ENCODE measurements around the gene TNFRSF8.
A peak's percentile ranks its signal among the peaks of the same experiment; 100 is the strongest.

The TNFRSF8 gene

GRCh38 chr1:12049616-12050015, 13.5 kb upstream of the TNFRSF8 start:
- ATAC-seq (no peak), DNase-seq (no peak)
- Mint-ChIP-seq H3K4me1 (peaks cover 28% of the 10 kb centered on the region), H3K4me3 (no peak overlapping the region), H3K27me3 (peaks cover 22% of the 10 kb centered on the region), H3K36me3 (ENCODE audit: low read depth) (no peaks in the 10 kb centered on the region), H3K27ac (no peak overlapping the region), H3K9me3 (no peaks in the 10 kb centered on the region)

DNA sequence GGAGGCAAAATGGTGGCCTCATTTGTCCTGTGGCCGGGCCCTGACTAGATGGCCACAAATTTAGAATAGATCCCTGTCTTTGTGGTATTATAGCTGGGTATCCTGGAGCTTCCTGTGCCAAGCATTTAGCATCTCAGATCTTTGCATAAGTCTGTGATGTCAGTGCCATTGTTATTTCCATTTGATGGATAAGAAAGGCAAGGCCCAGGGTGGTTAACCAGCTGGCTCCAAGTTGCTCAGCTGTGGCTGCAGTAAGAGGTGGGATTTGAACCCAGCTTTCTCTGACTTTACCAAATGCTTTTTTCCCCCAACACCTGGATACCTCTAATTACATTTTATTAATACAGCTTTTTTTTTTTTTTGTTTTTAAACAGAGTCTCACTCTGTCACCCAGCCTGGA, 11.7 kb upstream of the TNFRSF8 start:
- no peak overlapping the region for H3K27ac Mint-ChIP-seq

GRCh38 chr1:12052008-12052573, 11.0 kb upstream of the TNFRSF8 start:
- ATAC-seq: peak; percentile 16
- H3K36me3 Mint-ChIP-seq (ENCODE audit: low read depth): no peaks in the 10 kb centered on the region
- peaks cover 17% of the 10 kb centered on the region for H3K27me3 Mint-ChIP-seq
- peak; percentile 44 for DNase-seq
- H3K9me3 Mint-ChIP-seq: no peaks in the 10 kb centered on the region
- peaks cover 42% of the 10 kb centered on the region for H3K4me1 Mint-ChIP-seq
- H3K4me3 Mint-ChIP-seq: no peak overlapping the region
- peak overlapping the region; percentile 50 for H3K27ac Mint-ChIP-seq

More for the DNA sequence above, 11.7 kb upstream of the TNFRSF8 start:
- Mint-ChIP-seq H3K9me3 (no peaks in the 10 kb centered on the region), H3K36me3 (ENCODE audit: low read depth) (no peaks in the 10 kb centered on the region), H3K4me1 (peaks cover 35% of the 10 kb centered on the region), H3K27me3 (peaks cover 17% of the 10 kb centered on the region), H3K4me3 (no peak overlapping the region)
- ATAC-seq (no peak), DNase-seq (no peak)

DNA sequence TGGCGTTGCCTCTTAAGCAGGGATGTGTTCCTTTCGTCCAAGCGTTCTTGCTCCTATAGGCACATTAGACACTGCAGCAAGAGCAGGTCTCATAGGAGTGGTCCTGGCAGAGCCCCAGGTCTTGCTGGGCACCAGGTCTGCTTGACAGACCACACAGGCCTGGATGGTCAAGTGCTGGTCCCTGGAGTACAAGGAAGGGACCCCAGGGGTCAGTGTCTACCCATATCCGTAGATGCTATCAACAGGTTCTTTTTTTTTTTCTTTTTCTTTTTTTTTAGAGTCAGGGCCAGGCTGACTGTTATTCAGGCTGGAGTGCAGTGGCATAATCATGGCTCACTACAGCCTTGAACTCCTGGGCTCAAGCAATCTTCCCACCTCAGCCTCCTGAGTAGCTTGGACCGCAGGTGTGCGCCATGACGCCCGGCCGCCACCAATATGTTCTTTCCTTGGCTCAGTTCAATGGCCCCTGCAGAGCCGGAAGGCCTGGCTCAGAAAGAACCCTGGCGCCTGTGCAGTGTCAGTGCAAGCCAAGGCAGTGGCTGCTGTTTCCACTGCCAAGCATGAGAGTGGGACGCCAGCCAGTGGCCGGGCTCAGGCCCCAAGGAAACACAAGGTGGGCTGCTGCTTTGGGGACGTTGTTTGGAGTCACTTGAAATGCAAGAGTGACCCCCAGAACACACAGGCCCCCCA, 10.0 kb upstream of the TNFRSF8 start:
- DNase-seq (no peak), ATAC-seq (no peak)
- Mint-ChIP-seq H3K27ac (no peak overlapping the region), H3K9me3 (no peaks in the 10 kb centered on the region), H3K4me3 (no peak overlapping the region), H3K36me3 (ENCODE audit: low read depth) (no peaks in the 10 kb centered on the region), H3K27me3 (peaks cover 17% of the 10 kb centered on the region), H3K4me1 (peaks cover 52% of the 10 kb centered on the region)

DNA sequence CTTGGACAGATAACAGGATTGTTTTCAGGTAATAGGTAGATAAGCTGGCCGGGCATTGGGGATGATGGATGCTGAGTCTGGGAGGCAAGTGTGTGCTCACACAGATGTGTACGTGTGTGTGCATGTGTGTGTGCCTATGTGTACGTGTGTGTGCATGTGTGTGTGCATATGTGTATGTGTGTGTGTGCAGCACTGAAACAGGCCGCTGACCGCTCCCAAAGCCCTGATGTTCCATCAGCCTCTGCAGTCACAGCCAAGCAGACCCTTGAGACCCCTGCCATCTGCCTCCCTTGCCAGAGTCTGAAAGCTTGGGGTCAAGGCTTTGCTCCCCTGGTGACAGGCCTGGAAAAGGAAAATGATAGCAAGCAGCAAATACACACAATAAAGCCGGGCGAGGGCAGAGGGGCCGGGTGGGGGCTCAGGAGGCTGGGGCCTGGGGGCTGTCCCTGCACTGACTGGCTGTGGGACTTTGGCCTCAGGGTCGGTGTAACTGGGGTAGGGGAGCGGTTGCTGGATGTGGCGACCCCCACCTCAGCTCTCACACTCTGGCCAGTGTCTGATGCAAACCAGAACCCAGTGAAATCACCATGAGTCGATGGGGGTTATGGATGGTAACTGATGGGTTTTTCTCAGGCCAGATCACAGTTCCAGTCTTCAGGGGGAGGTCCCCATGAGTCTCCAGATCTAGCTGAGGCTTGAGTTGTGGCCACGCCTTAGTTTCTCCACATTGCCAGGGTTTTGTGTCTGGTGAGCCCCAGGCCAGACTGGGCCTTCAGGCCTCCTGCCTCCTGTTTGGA, 9.2 kb upstream of the TNFRSF8 start:
- Mint-ChIP-seq H3K36me3 (ENCODE audit: low read depth) (no peaks in the 10 kb centered on the region), H3K4me3 (no peak overlapping the region), H3K27me3 (peaks cover 17% of the 10 kb centered on the region), H3K27ac (peak overlapping the region; percentile 18), H3K4me1 (peaks cover 56% of the 10 kb centered on the region), H3K9me3 (no peaks in the 10 kb centered on the region)
- ATAC-seq: peak; percentile 59
- DNase-seq: no peak

DNA sequence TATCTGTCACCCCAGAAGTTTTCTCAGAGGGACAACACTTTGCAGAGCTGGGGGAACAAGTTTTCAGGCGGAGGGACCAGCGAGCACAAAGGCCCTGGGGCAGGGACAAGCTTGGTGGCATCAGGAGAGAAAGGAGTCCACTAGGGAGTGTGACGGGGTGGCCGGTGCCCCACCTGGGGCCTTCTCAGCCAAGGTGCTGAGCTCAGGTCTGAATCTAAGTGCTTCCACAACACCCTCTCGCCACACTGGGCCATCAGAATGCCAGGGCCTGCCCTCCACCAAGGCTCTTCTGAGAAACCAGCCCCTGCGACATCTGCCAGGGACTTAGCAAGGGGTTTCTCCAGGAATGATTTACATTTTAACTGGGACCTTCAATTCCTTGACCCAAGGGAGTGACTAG, 7.8 kb upstream of the TNFRSF8 start:
- H3K27me3 Mint-ChIP-seq: peaks cover 18% of the 10 kb centered on the region
- no peak overlapping the region for H3K27ac Mint-ChIP-seq
- ATAC-seq: no peak

GRCh38 chr1:12056331-12056841, 6.7 kb upstream of the TNFRSF8 start:
- DNase-seq (peak; percentile 45), ATAC-seq (peak; percentile 33)
- Mint-ChIP-seq H3K9me3 (no peaks in the 10 kb centered on the region), H3K27ac (peak overlapping the region; percentile 73), H3K4me1 (peaks cover 75% of the 10 kb centered on the region), H3K27me3 (peaks cover 21% of the 10 kb centered on the region), H3K36me3 (ENCODE audit: low read depth) (no peaks in the 10 kb centered on the region), H3K4me3 (no peak overlapping the region)

More for the DNA sequence above, 7.8 kb upstream of the TNFRSF8 start:
- no peaks in the 10 kb centered on the region for H3K9me3 Mint-ChIP-seq
- H3K4me3 Mint-ChIP-seq: no peak overlapping the region
- no peak for DNase-seq
- H3K4me1 Mint-ChIP-seq: peaks cover 69% of the 10 kb centered on the region
- H3K36me3 Mint-ChIP-seq (ENCODE audit: low read depth): no peaks in the 10 kb centered on the region

DNA sequence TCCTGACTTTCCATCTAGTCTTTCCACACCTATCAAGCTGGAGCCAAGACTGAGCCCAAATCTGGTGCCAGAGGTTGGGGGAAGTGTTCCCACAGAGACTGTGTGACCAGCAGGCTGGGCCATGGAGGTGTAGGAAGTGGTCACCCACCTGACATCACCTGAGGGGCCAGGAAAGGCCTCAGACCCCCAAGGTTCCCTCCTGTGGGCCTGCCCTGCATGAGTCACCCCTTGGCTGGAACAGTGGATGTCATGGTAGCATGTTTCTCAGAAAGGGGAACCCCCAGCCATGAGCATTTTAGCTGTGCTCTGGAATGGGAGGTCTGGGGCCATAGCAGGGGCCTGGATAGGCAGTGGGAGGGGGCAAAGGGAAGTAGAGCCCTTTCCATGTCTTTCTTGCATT, 5.7 kb upstream of the TNFRSF8 start:
- Mint-ChIP-seq H3K4me3 (no peak overlapping the region), H3K27me3 (peaks cover 27% of the 10 kb centered on the region), H3K36me3 (ENCODE audit: low read depth) (no peaks in the 10 kb centered on the region), H3K27ac (no peak overlapping the region), H3K4me1 (peaks cover 66% of the 10 kb centered on the region), H3K9me3 (no peaks in the 10 kb centered on the region)
- DNase-seq (peak; percentile 68), ATAC-seq (peak; percentile 79)

GRCh38 chr1:12057940-12058687, 5.0 kb upstream of the TNFRSF8 start:
- ATAC-seq (no peak), DNase-seq (no peak)
- Mint-ChIP-seq H3K9me3 (no peaks in the 10 kb centered on the region), H3K4me1 (peaks cover 66% of the 10 kb centered on the region), H3K27me3 (peaks cover 24% of the 10 kb centered on the region), H3K4me3 (no peak overlapping the region), H3K36me3 (ENCODE audit: low read depth) (no peaks in the 10 kb centered on the region), H3K27ac (no peak overlapping the region)

DNA sequence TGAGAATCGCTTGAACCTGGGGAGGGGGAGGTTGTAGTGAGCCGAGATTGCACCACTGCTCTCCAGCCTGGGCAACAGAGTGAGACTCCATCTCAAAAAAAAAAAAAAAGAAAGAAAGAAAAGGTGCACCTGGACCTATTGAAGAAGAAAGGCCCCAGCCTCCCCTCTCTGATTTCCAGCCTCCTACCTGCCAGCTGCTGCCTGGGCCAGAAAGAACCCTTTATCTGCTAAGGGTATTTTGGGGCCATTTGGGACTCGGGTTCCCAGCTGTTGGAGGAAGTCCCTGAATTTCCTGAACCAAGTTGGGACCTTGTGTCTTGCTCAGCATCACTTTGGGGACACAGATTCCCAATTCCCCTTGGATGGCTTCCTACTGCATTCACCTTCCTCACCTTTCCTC, 3.9 kb upstream of the TNFRSF8 start:
- DNase-seq (no peak), ATAC-seq (no peak)
- H3K27ac Mint-ChIP-seq: no peak overlapping the region
- H3K36me3 Mint-ChIP-seq (ENCODE audit: low read depth): no peaks in the 10 kb centered on the region
- H3K4me3 Mint-ChIP-seq: no peak overlapping the region
- H3K4me1 Mint-ChIP-seq: peaks cover 69% of the 10 kb centered on the region
- no peaks in the 10 kb centered on the region for H3K9me3 Mint-ChIP-seq
- H3K27me3 Mint-ChIP-seq: peaks cover 33% of the 10 kb centered on the region

DNA sequence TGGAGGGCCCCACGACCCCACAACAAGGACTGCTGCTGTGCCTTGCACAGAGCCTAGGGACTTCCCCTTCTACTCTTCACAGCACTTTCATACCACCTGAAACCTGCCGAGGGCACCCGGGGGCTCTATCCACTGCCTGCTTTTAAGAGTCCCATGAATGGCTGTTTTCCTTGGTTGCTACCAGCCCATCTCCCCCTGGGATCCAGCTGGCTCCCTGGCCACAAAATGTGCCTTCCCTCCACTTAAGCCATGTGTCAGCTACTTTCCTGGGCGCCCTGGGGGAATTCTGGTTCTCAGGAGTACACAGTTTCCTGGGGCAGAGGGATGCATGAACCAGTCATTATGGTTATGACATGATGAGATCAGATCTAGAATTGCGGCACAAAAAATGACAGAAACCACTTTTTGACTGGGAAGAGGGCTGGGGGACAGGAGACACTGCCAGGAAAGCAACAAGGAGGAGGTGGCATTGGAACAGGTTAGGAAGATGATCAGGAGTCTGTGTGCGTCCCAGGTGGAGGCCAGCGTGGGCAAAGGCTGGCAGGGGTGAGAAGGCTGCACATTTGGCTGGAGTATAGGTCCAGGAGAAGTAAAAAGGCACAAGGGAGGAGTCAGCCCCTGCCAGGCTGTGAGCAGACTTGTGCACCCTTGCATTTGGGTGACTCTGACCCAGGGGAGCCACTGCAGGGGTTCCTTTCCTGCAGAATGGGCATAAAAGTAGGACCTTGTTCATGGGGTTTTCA, 3.2 kb upstream of the TNFRSF8 start:
- Mint-ChIP-seq H3K27me3 (peaks cover 40% of the 10 kb centered on the region), H3K27ac (peak overlapping the region; percentile 64), H3K36me3 (ENCODE audit: low read depth) (no peaks in the 10 kb centered on the region), H3K9me3 (no peaks in the 10 kb centered on the region), H3K4me1 (peaks cover 68% of the 10 kb centered on the region), H3K4me3 (peak overlapping the region; percentile 52)
- peak; percentile 75 for ATAC-seq
- DNase-seq: peak; percentile 45

DNA sequence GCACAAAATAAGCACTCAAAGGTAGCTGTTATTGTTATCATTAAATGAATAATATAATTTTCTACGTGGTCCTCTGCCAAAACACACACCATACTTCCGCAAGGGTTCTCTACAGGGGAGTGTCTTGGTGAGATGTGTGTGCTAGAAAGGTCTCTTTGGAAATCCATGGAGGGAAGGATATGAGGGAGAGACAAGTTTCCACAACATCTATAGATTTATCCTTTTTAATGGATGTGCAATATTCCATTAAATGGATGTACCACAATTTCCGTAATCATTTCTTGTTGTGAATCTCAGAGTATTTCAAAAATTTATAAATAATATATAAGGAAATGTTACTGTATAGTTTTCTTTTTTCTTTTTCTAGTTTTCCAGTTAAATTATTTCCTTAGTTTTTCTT, 2.6 kb upstream of the TNFRSF8 start:
- Mint-ChIP-seq H3K4me3 (no peak overlapping the region), H3K9me3 (no peaks in the 10 kb centered on the region), H3K27ac (no peak overlapping the region), H3K27me3 (peaks cover 42% of the 10 kb centered on the region), H3K4me1 (peaks cover 66% of the 10 kb centered on the region), H3K36me3 (ENCODE audit: low read depth) (no peaks in the 10 kb centered on the region)
- ATAC-seq (no peak), DNase-seq (no peak)

DNA sequence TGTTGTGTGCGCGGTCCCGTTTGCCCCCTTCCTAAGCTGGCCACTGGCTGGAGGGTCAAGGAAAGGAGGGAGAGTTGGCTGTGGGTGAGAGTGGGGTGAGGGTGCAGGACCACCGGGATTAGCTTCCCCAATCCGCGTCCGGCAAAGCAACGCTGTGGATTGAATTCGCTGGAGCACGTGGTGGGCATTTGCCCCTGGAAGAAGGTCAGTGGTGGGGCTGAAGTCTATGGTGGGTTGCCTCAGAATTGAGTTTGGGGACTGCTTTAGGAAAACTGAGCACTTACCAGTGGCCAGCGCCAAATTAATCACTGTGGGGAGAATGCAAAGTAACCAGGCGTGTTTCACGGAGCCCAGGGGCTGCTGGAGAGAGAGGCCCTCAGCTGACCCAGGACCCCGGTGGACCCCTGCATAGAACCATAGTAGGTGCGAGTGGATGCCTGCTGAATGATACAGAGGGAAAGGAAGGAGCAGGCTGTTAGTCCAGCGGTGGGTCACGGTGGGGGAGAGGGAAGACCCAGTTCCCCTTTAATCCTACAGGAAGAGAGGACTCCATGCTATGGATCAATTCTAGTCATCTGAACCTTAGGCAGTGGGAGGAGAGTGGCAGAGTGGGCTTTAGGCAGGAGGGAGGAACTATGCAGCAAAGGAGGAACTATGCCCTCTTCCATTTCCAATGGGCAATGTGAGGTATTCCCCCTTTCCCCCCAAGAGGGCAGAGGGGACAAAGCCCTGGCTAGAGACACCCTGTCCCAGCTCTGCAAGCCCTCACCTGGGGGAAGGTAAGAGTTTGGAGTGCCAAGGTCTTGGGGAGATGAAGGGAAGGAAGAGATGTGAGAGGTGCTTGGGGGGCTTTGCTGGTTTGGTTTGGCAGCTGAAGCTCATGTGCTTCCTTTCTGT, 1.2 kb downstream of the TNFRSF8 start:
- H3K27ac Mint-ChIP-seq: no peak overlapping the region
- peaks cover 62% of the 10 kb centered on the region for H3K4me1 Mint-ChIP-seq
- H3K36me3 Mint-ChIP-seq (ENCODE audit: low read depth): peaks cover 2% of the 10 kb centered on the region
- no peak for ATAC-seq
- peaks cover 63% of the 10 kb centered on the region for H3K27me3 Mint-ChIP-seq
- H3K4me3 Mint-ChIP-seq: peak overlapping the region; percentile 27
- no peaks in the 10 kb centered on the region for H3K9me3 Mint-ChIP-seq
- no peak for DNase-seq

Data from activated naive CD8-positive, alpha-beta T cell treated with anti-CD3 and anti-CD28 coated beads, Interleukin-2, amount 50 U/mL, for 24 hours (primary cell).